SK-N-SH (cell line): ENCODE measurements around the gene CCT6A. TPM values are rescaled to one million over a fixed set of nuclear protein-coding genes. Genes with fewer than 3 reads are reported as not detected.
"Not testable (repeated sequence)": the region's sequence is repeated elsewhere in the genome, so short reads cannot be mapped to it uniquely, and the experiment has no call there.

Experiments used
- CTCF ChIA-PET: fragments of 300-600, 350-600 bp; formaldehyde crosslinking; extraction: SDS; loops from one replicate; lab custom pipeline; 2021; lab: Yijun Ruan, JAX
- POLR2A ChIA-PET: fragments of 350-600 bp; sonication (Branson Sonifier 250); formaldehyde crosslinking; extraction: SDS; loops from one replicate; lab custom pipeline; 2020; ENCODE audit warnings: antibody characterized with exemption, inconsistent platforms; lab: Yijun Ruan, JAX
- DNase-seq: peaks from one replicate; pipeline ENCODE4 v3.0.0; 2012
- H2AFZ ChIP-seq: fragments of 200-600 bp; sonication (generic); 2 replicates; pipeline ENCODE4 v1.8.1; 2016; ENCODE audit warnings: antibody characterized with exemption, mild to moderate bottlenecking, low read depth
- H3F3A ChIP-seq: fragments of 200-600 bp; sonication (generic); replicated peaks from 2 replicates; pipeline ENCODE3; 2016; ENCODE audit warnings: antibody characterized with exemption, mild to moderate bottlenecking; ENCODE audit not compliant: insufficient read depth
- H3K27ac ChIP-seq, 2 experiments: fragments of 200-500 bp in 1 of 2; fragments of 200-600 bp in 1 of 2; sonication (Bioruptor generic) in 1 of 2; sonication (generic), shearing (Covaris generic) in 1 of 2; 2 replicates each; pipeline versions ENCODE4 v1.5.1 to v1.6.1; 2014 to 2016; ENCODE audit warnings: low read depth in 2 of 2, inconsistent platforms in 1 of 2, low read length in 1 of 2, mild to moderate bottlenecking in 1 of 2, mixed read lengths in 1 of 2
- H3K27me3 ChIP-seq: fragments of 200-600 bp; sonication (generic), shearing (Covaris generic); 2 replicates; pipeline ENCODE4 v1.6.1; 2016; ENCODE audit warnings: mixed run types; ENCODE audit not compliant: insufficient read depth
- H3K36me3 ChIP-seq, 2 experiments: fragments of 200-500 bp in 1 of 2; fragments of 200-600 bp in 1 of 2; sonication (Bioruptor generic) in 1 of 2; sonication (generic) in 1 of 2; replicated peaks in 1 of 2; 2 replicates each; pipeline versions ENCODE3 to v1.5.1; 2014 to 2016; ENCODE audit warnings: low read length in 1 of 2, mild to moderate bottlenecking in 1 of 2; ENCODE audit not compliant: insufficient read depth in 2 of 2, control insufficient read depth in 1 of 2
- H3K4me1 ChIP-seq, 2 experiments: fragments of 200-500 bp in 1 of 2; fragments of 200-600 bp in 1 of 2; sonication (Bioruptor generic) in 1 of 2; sonication (generic), shearing (Covaris generic) in 1 of 2; 2 replicates each; pipeline versions ENCODE4 v1.5.1 to v1.6.1; 2014 to 2016; ENCODE audit warnings: low read depth in 1 of 2, low read length in 1 of 2, mixed run types in 1 of 2; ENCODE audit not compliant: insufficient read depth in 2 of 2, control insufficient read depth in 1 of 2
- H3K4me2 ChIP-seq: fragments of 200-600 bp; sonication (generic), shearing (Covaris generic); 2 replicates; pipeline ENCODE4 v1.6.1; 2017; ENCODE audit warnings: mixed run types
- H3K4me3 ChIP-seq, 2 experiments: fragments of 200-500 bp in 1 of 2; fragments of 200-600 bp in 1 of 2; sonication (Bioruptor generic) in 1 of 2; sonication (generic), shearing (Covaris generic) in 1 of 2; 2 replicates each; pipeline versions ENCODE4 v1.5.1 to v1.8.1; 2014 to 2016; ENCODE audit warnings: low read depth in 2 of 2, inconsistent platforms in 1 of 2, low read length in 1 of 2, mild to moderate bottlenecking in 1 of 2, mixed read lengths in 1 of 2, moderate library complexity in 1 of 2
- H3K79me2 ChIP-seq: fragments of 200-600 bp; sonication (generic); 2 replicates; pipeline ENCODE4 v1.8.1; 2017; ENCODE audit warnings: mild to moderate bottlenecking; ENCODE audit not compliant: insufficient read depth
- H3K9ac ChIP-seq: fragments of 200-600 bp; sonication (generic); 2 replicates; pipeline ENCODE4 v1.6.1; 2017; ENCODE audit warnings: mixed run types
- H3K9me2 ChIP-seq: fragments of 200-600 bp; sonication (generic); 2 replicates; pipeline ENCODE4 v1.6.1; 2017; ENCODE audit warnings: mixed run types
- H3K9me3 ChIP-seq: fragments of 200-600 bp; sonication (generic); 2 replicates; pipeline ENCODE4 v1.6.1; 2017; ENCODE audit warnings: mixed run types, mild to moderate bottlenecking, moderate library complexity
- H4K20me1 ChIP-seq: fragments of 200-600 bp; sonication (generic); 2 replicates; pipeline ENCODE4 v1.6.1; 2017; ENCODE audit warnings: mild to moderate bottlenecking, mixed run types; ENCODE audit not compliant: insufficient read depth
- EP300 ChIP-seq, 2 experiments: IDR thresholded peaks; 2 replicates each; pipeline versions ENCODE4 v1.4.0 to v1.6.1; 2012; ENCODE audit warnings: borderline replicate concordance in 1 of 2, low read depth in 1 of 2, low read length in 1 of 2
- FOXM1 ChIP-seq: IDR thresholded peaks from 2 replicates; pipeline ENCODE4 v1.4.0; 2012; ENCODE audit warnings: low read depth, mild to moderate bottlenecking
- RCOR1 ChIP-seq: fragments of 150-350 bp; IDR thresholded peaks from 2 replicates; pipeline ENCODE4 v1.6.1; 2017; ENCODE audit warnings: antibody characterized with exemption, low read length
- REST ChIP-seq: IDR thresholded peaks from 2 replicates; pipeline ENCODE4 v1.6.1; 2012; ENCODE audit warnings: mild to moderate bottlenecking, low read depth, low read length, moderate library complexity
- RFX5 ChIP-seq: IDR thresholded peaks from 2 replicates; pipeline ENCODE4 v1.6.1; 2012; ENCODE audit warnings: mild to moderate bottlenecking, improper control_type of control experiment, low read length
- RXRA ChIP-seq: IDR thresholded peaks from 2 replicates; pipeline ENCODE4 v1.4.0; 2012; ENCODE audit warnings: low read depth, mild to moderate bottlenecking, borderline replicate concordance
- USF2 ChIP-seq: fragments of 150-350 bp; IDR thresholded peaks from 2 replicates; pipeline ENCODE4 v1.6.1; 2017; ENCODE audit warnings: antibody characterized with exemption, low read length, low read depth, borderline replicate concordance
- WGBS: methylation state at CpG from one replicate; pipeline ENCODE4 v1.1.6; 2017; ENCODE audit warnings: low lambda C conversion rate; 5-methylcytosine and 5-hydroxymethylcytosine counted together
- polyA plus RNA-seq, 3 experiments: library from polyadenylated mRNA; depleted of rRNA; stranded (reverse); fragments of >200 nt; gene quantifications; 2 replicates each; pipeline ENCODE4 v1.2.3, GENCODE V29; 2012

CCT6A gene
- polyA plus RNA-seq, 1 of the 3 experiments (the other 2 are of a cell fraction): 221 TPM

GRCh38 chr7:56046721-56047445 lies 4.7 kb upstream of the CCT6A start (continued):
- TF ChIP-seq FOXM1 (no peak; the same call in none of the 2 replicates), RCOR1 (no peak), RXRA (peak; percentile 66; the same call in 1 of the 2 replicates), REST (0 out of 2 replicates have a peak, but pooled peaks have one; percentile 20), USF2 (no peak), RFX5 (no peak)

- H2AFZ ChIP-seq, H3K9me2 ChIP-seq, H3K36me3 ChIP-seq, H3K4me3 ChIP-seq, H3K9me3 ChIP-seq, DNase-seq, H4K20me1 ChIP-seq, H3K27me3 ChIP-seq: not testable (repeated sequence)
- Histone ChIP-seq H3K27ac (peak overlapping the region; percentile 44 to 85; a peak in 3 of 4 replicates), H3K9ac (peak overlapping the region; percentile 23; the same call in 1 of the 2 replicates), H3K4me1 (peaks cover 16 to 31% of the 10 kb centered on the region in 2 experiments; a peak in 3 of 4 replicates), H3K4me2 (peak overlapping the region; percentile 87), H3K79me2 (peaks cover 74% of the 10 kb centered on the region), H3F3A (peaks cover 50% of the 10 kb centered on the region)
- POLR2A ChIA-PET: interaction anchor here (0.6 to 0.7 kb wide), 2 partner anchors 13 to 58 kb away, joined by 3 read pairs; partner anchors contain the start of gene CHCHD2
- CTCF ChIA-PET: interaction anchor here (0.6 to 0.7 kb wide), 2 partner anchors 42 to 281 kb away, joined by 3 read pairs; no protein-coding TSS in a partner anchor
- WGBS: 77% methylated on average over 11 of the region's 11 CpGs
- TF ChIP-seq EP300 (IDR thresholded peaks at IDR 0.05; ENCODE audit: borderline replicate concordance in 1 of 2, low read depth in 1 of 2, low read length in 1 of 2): peak in 1 of 2 experiments; percentile 29; a peak in 1 of 4 replicates
Measured at GRCh38 chr7:56047446-56048116, 4.0 kb upstream of the CCT6A start.
